Cardiac muscle cell (in vitro differentiated cells and primary cell): ENCODE results near the gene CEBPG. TPM values are rescaled to one million over a fixed set of nuclear protein-coding genes. Genes with fewer than 3 reads are reported as not detected.

Experiments
- DNase-seq, 2 donors: peaks; one replicate each; pipeline versions ENCODE4 v3.0.0 to v3.0.0-alpha.2; 2010 to 2017; ENCODE audit warnings: low read depth in 1 of 2, low spot score in 1 of 2
- H3K27ac ChIP-seq: fragments of 200-600 bp; sonication (generic); 2 replicates; pipeline ENCODE4 v1.5.1; 2016
- H3K27me3 ChIP-seq: fragments of 200-600 bp; sonication (generic); 2 replicates; pipeline ENCODE4 v1.6.0; 2016; ENCODE audit warnings: control low read depth
- H3K36me3 ChIP-seq: fragments of 200-600 bp; sonication (generic); 2 replicates; pipeline ENCODE4 v1.5.1; 2016; ENCODE audit warnings: control low read depth
- H3K4me1 ChIP-seq: fragments of 200-600 bp; sonication (generic); 2 replicates; pipeline ENCODE4 v1.8.1; 2017; ENCODE audit warnings: low read depth, mild to moderate bottlenecking, mixed run types
- H3K4me3 ChIP-seq: fragments of 200-600 bp; sonication (generic); 2 replicates; pipeline ENCODE4 v1.5.1; 2016; ENCODE audit warnings: mild to moderate bottlenecking
- H3K9me3 ChIP-seq: fragments of 200-600 bp; sonication (generic); 2 replicates; pipeline ENCODE4 v1.5.1; 2017; ENCODE audit warnings: low read depth, mild to moderate bottlenecking, control low read depth
- CTCF ChIP-seq: IDR thresholded peaks from 2 replicates; pipeline ENCODE4 v1.5.1; 2012; ENCODE audit warnings: low read depth, mild to moderate bottlenecking, low read length
- polyA plus RNA-seq: library from polyadenylated mRNA; unstranded; fragments of >200 nt; fragmentation: Nextera tagmentation; extraction: Ambion mirVana; gene quantifications from 2 replicates; pipeline ENCODE4 v1.2.1, GENCODE V29; 2016
- total RNA-seq: library from RNA; depleted of rRNA; stranded (reverse); fragments of >200 nt; gene quantifications from 2 replicates; pipeline ENCODE4 v1.2.3, GENCODE V29; 2016

CEBPG gene
- total and polyA plus RNA-seq, 2 experiments from 2014 or later, result 17.4 to 21.1 TPM

GRCh38 chr19:33387351-33388230, 14.1 kb downstream of the CEBPG start:
- Histone ChIP-seq H3K4me3 (no peak overlapping the region), H3K27me3 (no peaks in the 10 kb centered on the region), H3K36me3 (no peaks in the 10 kb centered on the region), H3K27ac (no peak overlapping the region), H3K4me1 (no peaks in the 10 kb centered on the region), H3K9me3 (no peaks in the 10 kb centered on the region)
- DNase-seq, result no peak
- TF ChIP-seq CTCF, result no peak

- no peak for TF ChIP-seq CTCF
- no peak overlapping the region for H3K4me3 ChIP-seq
- no peaks in the 10 kb centered on the region for H3K9me3 ChIP-seq
- no peak overlapping the region for H3K27ac ChIP-seq
- H3K27me3 ChIP-seq, result no peaks in the 10 kb centered on the region
- no peaks in the 10 kb centered on the region for H3K36me3 ChIP-seq
- no peaks in the 10 kb centered on the region for H3K4me1 ChIP-seq
- no peak for DNase-seq
These were observed 14.8 kb downstream of the CEBPG start for GRCh38 chr19:33388231-33388724.

GRCh38 chr19:33388725-33389420, 15.4 kb downstream of the CEBPG start:
- no peaks in the 10 kb centered on the region for H3K9me3 ChIP-seq
- no peaks in the 10 kb centered on the region for H3K27me3 ChIP-seq
- no peak for TF ChIP-seq CTCF
- no peaks in the 10 kb centered on the region for H3K4me1 ChIP-seq
- H3K36me3 ChIP-seq, result no peaks in the 10 kb centered on the region
- H3K4me3 ChIP-seq, result no peak overlapping the region
- no peak for DNase-seq
- H3K27ac ChIP-seq, result no peak overlapping the region

GRCh38 chr19:33389421-33390100, 16.1 kb downstream of the CEBPG start:
- no peaks in the 10 kb centered on the region for H3K27me3 ChIP-seq
- H3K27ac ChIP-seq, result no peak overlapping the region
- H3K4me1 ChIP-seq, result no peaks in the 10 kb centered on the region
- no peak for TF ChIP-seq CTCF
- H3K4me3 ChIP-seq, result no peak overlapping the region
- H3K36me3 ChIP-seq, result no peaks in the 10 kb centered on the region
- DNase-seq, result no peak
- H3K9me3 ChIP-seq, result no peaks in the 10 kb centered on the region

- no peak for TF ChIP-seq CTCF
- Histone ChIP-seq H3K36me3 (no peaks in the 10 kb centered on the region), H3K27me3 (no peaks in the 10 kb centered on the region), H3K9me3 (no peaks in the 10 kb centered on the region), H3K27ac (no peak overlapping the region), H3K4me1 (no peaks in the 10 kb centered on the region), H3K4me3 (no peak overlapping the region)
- DNase-seq, result peak in 1 of 2 donors; percentile 71
These were observed 16.8 kb downstream of the CEBPG start for GRCh38 chr19:33390101-33390907.
